Right cardiac atrium (tissue), 5 donors: ENCODE data around the gene PIK3AP1. TPM values are rescaled to one million over a fixed set of nuclear protein-coding genes. Genes with fewer than 3 reads are reported as not detected.
"Not testable (repeated sequence)": the region's sequence is repeated elsewhere in the genome, so short reads cannot be mapped to it uniquely, and the experiment has no call there.

Source experiments
- ATAC-seq, 2 donors: fragments of 200-7000 bp; cut with Tn5 transposase; one replicate each; pipeline versions ENCODE4 v1.8.0 to v1.9.1; 2020; ENCODE audit warnings: moderate library complexity in 2 of 2, mild to moderate bottlenecking in 1 of 2
- DNase-seq, 3 donors: peaks; one replicate each; pipeline ENCODE4 v3.0.0-alpha.2; 2020
- H3K27ac ChIP-seq: one replicate; pipeline ENCODE4 v1.5.1; 2013; ENCODE audit warnings: mild to moderate bottlenecking, low read length, control low read depth, moderate library complexity
- H3K27me3 ChIP-seq: one replicate; pipeline ENCODE4 v1.6.1; 2013; ENCODE audit not compliant: control insufficient read depth, insufficient read depth
- H3K4me1 ChIP-seq: one replicate; pipeline ENCODE4 v1.6.1; 2013; ENCODE audit warnings: low read length; ENCODE audit not compliant: control insufficient read depth, insufficient read depth
- H3K4me3 ChIP-seq: one replicate; pipeline ENCODE4 v1.5.1; 2013; ENCODE audit warnings: low read length, control low read depth
- H3K9me3 ChIP-seq: one replicate; pipeline ENCODE4 v1.6.1; 2013; ENCODE audit warnings: low read length; ENCODE audit not compliant: control insufficient read depth
- WGBS: extraction: QIAGEN DNeasy Blood & Tissue Kit; methylation state at CpG from one replicate; pipeline ENCODE4 v1.1.7; 2013; 5-methylcytosine and 5-hydroxymethylcytosine counted together
- intact Hi-C, 4 donors: fragments of 100-400 bp; cut with DNase I; formaldehyde crosslinking; loops; one replicate each; pipeline versions ENCODE4 v1.11.0 to v1.14.0; 2022 to 2023
- polyA plus RNA-seq: library from polyadenylated mRNA; stranded (reverse); fragments of 200-250 nt; gene quantifications from one replicate; pipeline ENCODE4 v1.2.3, GENCODE V29; 2013
- total RNA-seq, 4 donors: library from RNA; stranded (reverse); fragmentation: NEBNext Ultra II Directional; extraction: Animal tissue kit (Norgen Biotek cat#: 25700); gene quantifications; one replicate each; pipeline ENCODE4 v1.2.1, GENCODE V29; 2021
- donor health status: healthy with polysubstance abuse.
- donor health status: DM: no; HTN: yes; CAD: no.
- donor health status: DM: no; HTN: no; CAD: no.
- donor health status: DM: no; HTN: yes; CAD: no; lungs with severe emphysema.
- donor health status: DM: yes; HTN: yes; CAD: no.

Gene PIK3AP1
- total and polyA plus RNA-seq, 5 donors, result 1.4 to 10.5 (median 4.9) TPM

- no peak overlapping the region for H3K27ac ChIP-seq
- H3K27me3 ChIP-seq, result no peaks in the 10 kb centered on the region
- H3K9me3 ChIP-seq, result no peaks in the 10 kb centered on the region
- ATAC-seq (no peak), DNase-seq (no peak)
- intact Hi-C loops, result no loop called here
- H3K4me1 ChIP-seq, result no peaks in the 10 kb centered on the region
- no peak overlapping the region for H3K4me3 ChIP-seq
- whole genome bisulfite sequencing, result 91% methylated on average over 7 of the region's 7 CpGs
Measured at GRCh38 chr10:96708996-96709395, 11.3 kb downstream of the PIK3AP1 start.

- intact Hi-C loops, result no loop called here
- WGBS, result 68% methylated on average over 7 of the region's 7 CpGs
- Histone ChIP-seq H3K9me3 (no peaks in the 10 kb centered on the region), H3K27ac (no peak overlapping the region), H3K4me3 (no peak overlapping the region), H3K27me3 (no peaks in the 10 kb centered on the region), H3K4me1 (no peaks in the 10 kb centered on the region)
- ATAC-seq (peak; percentile 29 to 62), DNase-seq (no peak)
Measured at GRCh38 chr10:96708456-96708855, 11.9 kb downstream of the PIK3AP1 start.

GRCh38 chr10:96706331-96706853 lies 13.9 kb downstream of the PIK3AP1 start:
- no peak overlapping the region for H3K4me3 ChIP-seq
- intact Hi-C loops, result no loop called here
- no peaks in the 10 kb centered on the region for H3K27me3 ChIP-seq
- ATAC-seq (no peak), DNase-seq (no peak)
- no peaks in the 10 kb centered on the region for H3K4me1 ChIP-seq
- no peaks in the 10 kb centered on the region for H3K9me3 ChIP-seq
- 81% methylated on average over 1 of the region's 1 CpG for WGBS
- no peak overlapping the region for H3K27ac ChIP-seq

- no peaks in the 10 kb centered on the region for H3K27me3 ChIP-seq
- intact Hi-C loops, result no loop called here
- no peaks in the 10 kb centered on the region for H3K4me1 ChIP-seq
- 53% methylated on average over 1 of the region's 1 CpG for WGBS
- H3K27ac ChIP-seq, result no peak overlapping the region
- no peak for DNase-seq
- no peaks in the 10 kb centered on the region for H3K9me3 ChIP-seq
- H3K4me3 ChIP-seq, result no peak overlapping the region
- no peak for ATAC-seq
Measured at GRCh38 chr10:96705134-96705533, 15.2 kb downstream of the PIK3AP1 start.

GRCh38 chr10:96704563-96704962 lies 15.8 kb downstream of the PIK3AP1 start:
- intact Hi-C loops, result no loop called here
- H3K4me1 ChIP-seq, result no peaks in the 10 kb centered on the region
- ATAC-seq, result no peak
- H3K27me3 ChIP-seq, result no peaks in the 10 kb centered on the region
- H3K27ac ChIP-seq, result no peak overlapping the region
- DNase-seq, result no peak
- H3K4me3 ChIP-seq, result no peak overlapping the region
- no peaks in the 10 kb centered on the region for H3K9me3 ChIP-seq
- WGBS, result 92% methylated on average over 4 of the region's 4 CpGs

- intact Hi-C loops, result no loop called here
- no peak for ATAC-seq
- WGBS, result 51% methylated on average over 4 of the region's 4 CpGs
- Histone ChIP-seq H3K4me3 (no peak overlapping the region), H3K4me1 (no peaks in the 10 kb centered on the region), H3K27me3 (no peaks in the 10 kb centered on the region), H3K27ac (no peak overlapping the region), H3K9me3 (no peaks in the 10 kb centered on the region)
- no peak for DNase-seq
Measured at GRCh38 chr10:96703358-96703757, 17.0 kb downstream of the PIK3AP1 start.

- Histone ChIP-seq H3K9me3 (no peaks in the 10 kb centered on the region), H3K27ac (no peak overlapping the region), H3K4me1 (no peaks in the 10 kb centered on the region), H3K4me3 (no peak overlapping the region), H3K27me3 (no peaks in the 10 kb centered on the region)
- WGBS, result 57% methylated on average over 3 of the region's 3 CpGs
- DNase-seq (no peak), ATAC-seq (no peak)
- intact Hi-C loops, result no loop called here
Measured at GRCh38 chr10:96701265-96701664, 19.0 kb downstream of the PIK3AP1 start.

- Histone ChIP-seq H3K4me1 (no peaks in the 10 kb centered on the region), H3K9me3 (no peaks in the 10 kb centered on the region), H3K27me3 (no peaks in the 10 kb centered on the region), H3K27ac (no peak overlapping the region), H3K4me3 (no peak overlapping the region)
- ATAC-seq (peak; percentile 21 to 43), DNase-seq (peak in 2 of 3 donors; percentile 52 to 58)
- 74% methylated on average over 13 of the region's 13 CpGs for WGBS
- intact Hi-C loops, result no loop called here
Measured at GRCh38 chr10:96700374-96701099, 19.8 kb downstream of the PIK3AP1 start.

GRCh38 chr10:96699613-96700012 lies 20.7 kb downstream of the PIK3AP1 start:
- DNase-seq, result no peak
- H3K27me3 ChIP-seq, result no peaks in the 10 kb centered on the region
- WGBS, result 84% methylated on average over 3 of the region's 3 CpGs
- H3K4me3 ChIP-seq, result no peak overlapping the region
- intact Hi-C loops, result no loop called here
- no peak for ATAC-seq
- H3K9me3 ChIP-seq, result no peaks in the 10 kb centered on the region
- H3K27ac ChIP-seq, result no peak overlapping the region
- no peaks in the 10 kb centered on the region for H3K4me1 ChIP-seq

GRCh38 chr10:96698305-96698704 lies 22.0 kb downstream of the PIK3AP1 start:
- H3K4me3 ChIP-seq, H3K27ac ChIP-seq, H3K4me1 ChIP-seq, H3K9me3 ChIP-seq, H3K27me3 ChIP-seq, DNase-seq, ATAC-seq, intact Hi-C loops: not testable (repeated sequence)
- 85% methylated on average over 6 of the region's 6 CpGs for WGBS

- no peaks in the 10 kb centered on the region for H3K4me1 ChIP-seq
- H3K4me3 ChIP-seq, result no peak overlapping the region
- no peak for ATAC-seq
- H3K9me3 ChIP-seq, result no peaks in the 10 kb centered on the region
- no peak overlapping the region for H3K27ac ChIP-seq
- WGBS, result 90% methylated on average over 3 of the region's 3 CpGs
- DNase-seq, result no peak
- H3K27me3 ChIP-seq, result no peaks in the 10 kb centered on the region
- intact Hi-C loops, result no loop called here
Measured at GRCh38 chr10:96697438-96697837, 22.9 kb downstream of the PIK3AP1 start.
